Body of pancreas (tissue), 4 donors: ENCODE results near the gene ZDHHC3. TPM values are rescaled to one million over a fixed set of nuclear protein-coding genes. Genes with fewer than 3 reads are reported as not detected.

Source experiments
- ATAC-seq: fragments of 150-250 bp; one replicate; pipeline ENCODE4 v1.9.1; 2016
- DNase-seq, 4 donors: peaks; one replicate each; pipeline ENCODE4 v3.0.0-alpha.2; 2019
- H3K27ac ChIP-seq, 4 donors: fragments of 200-600 bp; sonication (generic); 1 replicate in 3 of 4; 2 replicates in 1 of 4; pipeline versions ENCODE4 v1.5.1 to v1.6.1; 2016 to 2019; ENCODE audit warnings: mild to moderate bottlenecking in 1 of 4, mixed read lengths in 1 of 4, moderate library complexity in 1 of 4
- H3K27me3 ChIP-seq, 2 donors: fragments of 200-600 bp; sonication (generic); one replicate each; pipeline ENCODE4 v1.6.0; 2016; ENCODE audit warnings: mild to moderate bottlenecking in 1 of 2
- H3K36me3 ChIP-seq, 2 donors: fragments of 200-600 bp; sonication (generic); replicated peaks in 1 of 2; 2 replicates each; pipeline ENCODE4 v1.5.1; 2016; ENCODE audit warnings: low read depth in 2 of 2; ENCODE audit not compliant: insufficient read depth in 1 of 2
- H3K4me1 ChIP-seq: fragments of 200-600 bp; sonication (generic); one replicate; pipeline ENCODE4 v1.6.0; 2016
- H3K4me3 ChIP-seq, 2 donors: fragments of 200-600 bp; sonication (generic); 1 replicate in 1 of 2; 2 replicates in 1 of 2; pipeline ENCODE4 v1.5.1; 2016 to 2019
- H3K9me3 ChIP-seq, 3 donors: fragments of 200-600 bp; sonication (generic); 1 replicate in 2 of 3; 2 replicates in 1 of 3; pipeline ENCODE4 v1.5.1; 2016
- POLR2A ChIP-seq, 3 donors: fragments of 450-650 bp; IDR thresholded peaks; one replicate each; pipeline ENCODE4 v1.6.1; 2016; ENCODE audit warnings: antibody characterized with exemption in 3 of 3, mild to moderate bottlenecking in 2 of 3
- WGBS, 2 donors: methylation state at CpG; one replicate each; pipeline ENCODE4 v1.1.5; 2017; 5-methylcytosine and 5-hydroxymethylcytosine counted together
- intact Hi-C: fragments of 100-400 bp; cut with DNase I; formaldehyde crosslinking; loops from one replicate; pipeline ENCODE4 v1.15.1; 2023
- total RNA-seq, 2 donors: library from RNA; depleted of rRNA; stranded (reverse); fragments of >200 nt; gene quantifications; one replicate each; pipeline ENCODE4 v1.1.0, GENCODE V29; 2016
- TF ChIP-seq, protein P1 (sequence below), 7 experiments: fragments of 450-650 bp in 4 of 7; fragments of 200-600 bp in 3 of 7; sonication (generic) in 3 of 7; IDR thresholded peaks; one replicate each; pipeline ENCODE4 v1.5.1; 2016 to 2019; ENCODE audit warnings: antibody characterized with exemption in 7 of 7

ZDHHC3 gene
- total RNA-seq, 2 donors from 2014 or later = 32.2 to 32.3 TPM

DNA sequence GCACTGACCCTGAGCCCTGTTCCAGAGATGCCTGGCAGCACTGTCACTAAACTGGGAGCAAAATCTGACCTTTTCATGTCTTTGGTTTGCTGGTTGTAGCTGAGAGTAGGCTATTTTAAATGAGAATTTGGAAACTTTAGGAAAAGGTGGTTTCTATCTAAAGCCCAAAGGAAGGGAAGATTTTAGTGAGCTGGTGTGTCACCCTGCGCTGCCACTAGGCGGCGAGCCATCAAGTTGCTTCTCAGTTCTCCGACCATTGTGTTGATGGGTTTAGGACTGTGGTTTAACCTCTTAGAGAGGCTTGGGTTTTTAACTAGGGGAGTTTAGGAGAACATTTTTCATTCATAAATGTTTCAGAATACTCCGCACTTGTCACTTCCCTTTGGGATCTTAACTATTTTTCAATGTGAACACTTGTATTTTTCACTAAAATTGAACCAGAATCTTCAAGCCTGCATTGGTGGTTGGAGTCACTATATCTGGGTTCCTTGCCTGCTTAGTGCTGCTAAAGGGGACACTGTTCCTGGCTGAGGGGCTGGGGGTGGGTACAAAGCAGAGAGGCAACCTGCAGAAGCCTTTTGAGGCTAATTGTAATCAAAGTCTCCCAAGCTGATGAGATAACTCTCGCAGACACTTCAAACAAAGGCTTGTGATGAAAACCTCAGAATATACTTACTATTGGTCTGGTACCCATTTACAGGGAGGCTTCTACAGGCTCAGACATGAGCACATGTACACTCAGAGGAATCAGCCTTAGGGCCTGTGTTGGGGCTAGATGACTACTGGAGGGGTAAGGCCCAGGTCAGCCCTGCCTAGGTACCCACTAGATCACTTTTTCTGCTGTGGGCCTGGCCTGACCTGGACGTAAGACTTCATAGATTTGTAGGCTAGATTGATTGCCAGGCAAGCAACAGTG, 16.8 kb upstream of the ZDHHC3 start:
- H3K27me3 ChIP-seq = no peaks in the 10 kb centered on the region
- H3K27ac ChIP-seq = peak overlapping the region in 2 of 4 donors; percentile 39 to 52
- intact Hi-C loops = no loop called here
- no peaks in the 10 kb centered on the region for H3K36me3 ChIP-seq
- WGBS, 2 donors = 77 to 80% methylated on average over 7 of the region's 7 CpGs
- no peaks in the 10 kb centered on the region for H3K9me3 ChIP-seq
- peaks cover 41% of the 10 kb centered on the region for H3K4me1 ChIP-seq
- H3K4me3 ChIP-seq = no peak overlapping the region
- TF ChIP-seq, protein P1, sequence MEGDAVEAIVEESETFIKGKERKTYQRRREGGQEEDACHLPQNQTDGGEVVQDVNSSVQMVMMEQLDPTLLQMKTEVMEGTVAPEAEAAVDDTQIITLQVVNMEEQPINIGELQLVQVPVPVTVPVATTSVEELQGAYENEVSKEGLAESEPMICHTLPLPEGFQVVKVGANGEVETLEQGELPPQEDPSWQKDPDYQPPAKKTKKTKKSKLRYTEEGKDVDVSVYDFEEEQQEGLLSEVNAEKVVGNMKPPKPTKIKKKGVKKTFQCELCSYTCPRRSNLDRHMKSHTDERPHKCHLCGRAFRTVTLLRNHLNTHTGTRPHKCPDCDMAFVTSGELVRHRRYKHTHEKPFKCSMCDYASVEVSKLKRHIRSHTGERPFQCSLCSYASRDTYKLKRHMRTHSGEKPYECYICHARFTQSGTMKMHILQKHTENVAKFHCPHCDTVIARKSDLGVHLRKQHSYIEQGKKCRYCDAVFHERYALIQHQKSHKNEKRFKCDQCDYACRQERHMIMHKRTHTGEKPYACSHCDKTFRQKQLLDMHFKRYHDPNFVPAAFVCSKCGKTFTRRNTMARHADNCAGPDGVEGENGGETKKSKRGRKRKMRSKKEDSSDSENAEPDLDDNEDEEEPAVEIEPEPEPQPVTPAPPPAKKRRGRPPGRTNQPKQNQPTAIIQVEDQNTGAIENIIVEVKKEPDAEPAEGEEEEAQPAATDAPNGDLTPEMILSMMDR (IDR thresholded peaks at IDR 0.05) = peak; percentile 12 to 51 (median 18)
- TF ChIP-seq POLR2A (IDR thresholded peaks at IDR 0.05) = no peak
- ATAC-seq (no peak), DNase-seq (peak in 1 of 4 donors; percentile 16)

DNA sequence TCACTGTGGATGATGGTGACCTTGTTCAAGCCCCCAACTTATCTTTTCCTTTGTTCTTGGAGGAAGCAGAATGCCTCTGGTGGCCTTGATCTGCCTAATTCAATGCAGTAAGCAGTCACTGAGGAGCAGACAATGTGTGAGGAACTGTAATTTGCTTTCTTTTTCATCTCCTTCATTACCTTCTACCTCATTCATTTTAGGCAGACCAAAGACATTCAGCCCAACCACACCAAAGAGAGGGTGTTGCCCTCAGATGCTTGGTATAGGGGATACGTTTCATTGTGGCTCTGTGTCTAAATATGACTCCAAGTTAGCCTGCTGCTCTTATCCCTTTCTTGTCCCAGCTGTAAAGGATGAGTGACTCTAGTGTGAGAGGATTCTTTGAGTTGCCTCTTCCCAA, 15.4 kb upstream of the ZDHHC3 start:
- H3K36me3 ChIP-seq = no peaks in the 10 kb centered on the region
- H3K27me3 ChIP-seq = no peaks in the 10 kb centered on the region
- no peak for TF ChIP-seq POLR2A (IDR thresholded peaks at IDR 0.05)
- TF ChIP-seq, protein P1 (IDR thresholded peaks at IDR 0.05) = no peak
- intact Hi-C loops = no loop called here
- peaks cover 36% of the 10 kb centered on the region for H3K4me1 ChIP-seq
- H3K27ac ChIP-seq = no peak overlapping the region
- H3K4me3 ChIP-seq = no peak overlapping the region
- no peaks in the 10 kb centered on the region for H3K9me3 ChIP-seq
- ATAC-seq = no peak
- WGBS, 2 donors = 89% methylated on average over 1 of the region's 1 CpG
- no peak for DNase-seq

DNA sequence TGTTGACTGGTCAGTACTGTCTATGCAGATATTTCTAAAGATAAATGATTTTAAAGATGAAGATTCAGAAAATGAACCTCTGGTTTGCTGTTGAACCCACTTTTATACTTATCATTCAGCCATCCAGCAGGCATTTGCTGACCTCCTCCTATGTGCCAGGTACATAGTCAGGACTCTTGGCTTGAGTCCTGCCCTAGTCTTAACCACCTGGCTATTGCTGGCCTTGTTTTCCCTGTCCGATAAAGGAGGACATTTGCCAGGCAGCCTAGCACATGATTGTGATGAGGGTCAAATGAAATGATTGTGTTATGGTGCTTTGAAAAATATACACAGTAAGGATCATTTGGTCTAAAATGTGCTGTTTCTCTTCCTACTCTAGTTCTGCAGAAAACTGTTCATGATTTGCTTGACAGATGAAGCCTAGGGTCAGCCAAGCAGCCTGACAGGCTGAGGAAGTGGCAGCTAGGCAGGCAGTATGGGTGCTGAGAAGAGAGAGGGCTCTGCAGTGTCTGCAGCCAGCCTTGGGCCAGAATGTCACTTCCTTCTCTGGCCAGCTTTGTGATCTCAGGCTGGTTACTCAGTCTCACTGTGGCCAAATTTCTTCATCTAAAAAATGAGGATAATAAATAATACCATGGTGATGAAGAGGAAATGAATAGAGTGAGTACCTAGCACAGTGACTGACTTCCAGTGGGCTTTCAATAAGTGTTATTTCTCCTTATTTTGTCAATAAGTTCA, 13.8 kb upstream of the ZDHHC3 start:
- peaks cover 22% of the 10 kb centered on the region for H3K4me1 ChIP-seq
- no peak for ATAC-seq
- intact Hi-C loops = no loop called here

DNA sequence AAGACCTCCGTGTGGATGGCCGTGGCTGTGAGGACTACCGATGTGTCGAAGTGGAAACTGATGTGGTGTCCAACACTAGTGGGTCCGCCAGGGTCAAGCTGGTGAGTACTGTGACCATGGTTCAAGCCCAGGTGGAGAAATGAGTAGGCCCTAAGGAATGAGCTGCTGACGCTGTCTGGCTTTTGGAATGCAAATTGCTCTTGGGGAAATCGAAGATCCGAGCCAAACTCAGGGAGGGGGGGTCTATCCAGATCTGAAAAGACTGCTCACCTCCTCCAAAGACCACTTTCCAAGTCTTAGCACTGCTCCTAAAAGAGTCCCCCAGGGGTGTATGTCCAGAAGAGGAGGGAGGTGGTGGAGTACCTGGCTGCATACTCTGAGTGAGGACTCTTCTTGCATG, 13.2 kb upstream of the ZDHHC3 start:
- Histone ChIP-seq H3K36me3 (no peaks in the 10 kb centered on the region), H3K27ac (no peak overlapping the region), H3K27me3 (no peaks in the 10 kb centered on the region), H3K9me3 (no peaks in the 10 kb centered on the region), H3K4me3 (no peak overlapping the region), H3K4me1 (peaks cover 19% of the 10 kb centered on the region)
- intact Hi-C loops = no loop called here
- no peak for DNase-seq
- 91 to 93% methylated on average over 7 to 8 of the region's 8 CpGs for WGBS, 2 donors
- TF ChIP-seq, protein P1 (IDR thresholded peaks at IDR 0.05) = no peak
- no peak for TF ChIP-seq POLR2A (IDR thresholded peaks at IDR 0.05)
- no peak for ATAC-seq

More for the DNA sequence above, 13.8 kb upstream of the ZDHHC3 start:
- H3K27ac ChIP-seq = no peak overlapping the region
- no peak overlapping the region for H3K4me3 ChIP-seq
- DNase-seq = no peak
- H3K9me3 ChIP-seq = no peaks in the 10 kb centered on the region
- TF ChIP-seq, protein P1 (IDR thresholded peaks at IDR 0.05) = no peak
- TF ChIP-seq POLR2A (IDR thresholded peaks at IDR 0.05) = no peak
- WGBS, 2 donors = 25 to 54% methylated on average over 1 of the region's 1 CpG
- no peaks in the 10 kb centered on the region for H3K27me3 ChIP-seq
- H3K36me3 ChIP-seq = no peaks in the 10 kb centered on the region
